Stimulated activated CD4-positive, alpha-beta T cell treated with anti-CD3 and anti-CD28 coated beads, Interleukin-1b, Interleukin-23, amount 100 ng/mL, for 24 hours (primary cell): ENCODE results near the gene ETV6.
"Not testable (repeated sequence)": the region's sequence is repeated elsewhere in the genome, so short reads cannot be mapped to it uniquely, and the experiment has no call there.

Experiments
- DNase-seq, 4 experiments: peaks; one replicate each; pipeline ENCODE4 v3.0.0-alpha.2; 2020; ENCODE audit warnings: low read depth in 4 of 4, low spot score in 1 of 4

Gene ETV6

GRCh38 chr12:11666131-11667050 lies 16.9 kb downstream of the ETV6 start:
- no peak for DNase-seq

GRCh38 chr12:11667171-11667570 lies 17.7 kb downstream of the ETV6 start:
- no peak for DNase-seq

- no peak for DNase-seq
Measured at GRCh38 chr12:11668611-11669010, 19.1 kb downstream of the ETV6 start.

- DNase-seq = no peak
Measured at GRCh38 chr12:11669348-11669747, 19.9 kb downstream of the ETV6 start.

GRCh38 chr12:11672256-11673191 lies 23.1 kb downstream of the ETV6 start:
- DNase-seq = no peak

GRCh38 chr12:11673666-11674461 lies 24.4 kb downstream of the ETV6 start:
- DNase-seq = no peak

GRCh38 chr12:11674894-11675390 lies 25.5 kb downstream of the ETV6 start:
- no peak for DNase-seq

GRCh38 chr12:11676052-11676451 lies 26.6 kb downstream of the ETV6 start:
- no peak for DNase-seq

GRCh38 chr12:11677093-11677492 lies 27.6 kb downstream of the ETV6 start:
- no peak for DNase-seq

GRCh38 chr12:11677752-11678151 lies 28.3 kb downstream of the ETV6 start:
- DNase-seq = no peak

GRCh38 chr12:11678781-11679180 lies 29.3 kb downstream of the ETV6 start:
- no peak for DNase-seq

- no peak for DNase-seq
Measured at GRCh38 chr12:11681207-11681606, 31.7 kb downstream of the ETV6 start.

GRCh38 chr12:11681695-11682094 lies 32.2 kb downstream of the ETV6 start:
- DNase-seq = not testable (repeated sequence)

- DNase-seq = no peak
Measured at GRCh38 chr12:11684393-11684792, 34.9 kb downstream of the ETV6 start.

- no peak for DNase-seq
Measured at GRCh38 chr12:11684811-11685210, 35.3 kb downstream of the ETV6 start.

GRCh38 chr12:11685316-11685715 lies 35.8 kb downstream of the ETV6 start:
- DNase-seq = no peak

GRCh38 chr12:11685716-11686115 lies 36.2 kb downstream of the ETV6 start:
- no peak for DNase-seq

- no peak for DNase-seq
Measured at GRCh38 chr12:11686120-11686519, 36.6 kb downstream of the ETV6 start.

- DNase-seq = no peak
Measured at GRCh38 chr12:11687528-11687927, 38.1 kb downstream of the ETV6 start.

GRCh38 chr12:11688379-11688778 lies 38.9 kb downstream of the ETV6 start:
- DNase-seq = no peak

GRCh38 chr12:11688831-11689230 lies 39.4 kb downstream of the ETV6 start:
- DNase-seq = no peak
